Transverse colon (tissue), 4 donors: ENCODE measurements around the gene SPATA13. TPM values are rescaled to one million over a fixed set of nuclear protein-coding genes. Genes with fewer than 3 reads are reported as not detected.

Experiments used
- DNase-seq: peaks from one replicate; pipeline ENCODE4 v3.0.0-alpha.2; 2019
- H3K27ac ChIP-seq, 4 donors: fragments of 200-600 bp; sonication (generic); 2 replicates each; pipeline ENCODE4 v1.5.1; 2016 to 2018; ENCODE audit warnings: inconsistent platforms in 4 of 4
- H3K27me3 ChIP-seq: fragments of 200-600 bp; sonication (generic); 2 replicates; pipeline ENCODE4 v1.5.1; 2017; ENCODE audit warnings: inconsistent platforms
- H3K36me3 ChIP-seq, 4 donors: fragments of 200-600 bp; sonication (generic); 2 replicates each; pipeline ENCODE4 v1.5.1; 2017 to 2019; ENCODE audit warnings: inconsistent platforms in 4 of 4
- H3K4me1 ChIP-seq, 4 donors: fragments of 200-600 bp; sonication (generic); 2 replicates each; pipeline ENCODE4 v1.5.1; 2017 to 2020; ENCODE audit warnings: inconsistent platforms in 4 of 4
- H3K4me3 ChIP-seq, 4 donors: fragments of 200-600 bp; sonication (generic); 1 replicate in 1 of 4; 2 replicates in 3 of 4; pipeline versions ENCODE4 v1.5.1 to v1.6.1; 2017 to 2019; ENCODE audit warnings: inconsistent platforms in 4 of 4
- H3K9me3 ChIP-seq, 2 donors: fragments of 200-600 bp; sonication (generic); 2 replicates each; pipeline ENCODE4 v1.5.1; 2017 to 2019; ENCODE audit warnings: inconsistent platforms in 2 of 2
- EP300 ChIP-seq: sonication (generic); formaldehyde crosslinking; IDR thresholded peaks from one replicate; pipeline ENCODE4 v1.6.1; 2017; ENCODE audit warnings: antibody characterized with exemption, low read depth
- POLR2A ChIP-seq: fragments of 450-650 bp; IDR thresholded peaks from one replicate; pipeline ENCODE4 v1.6.1; 2016; ENCODE audit warnings: antibody characterized with exemption, mild to moderate bottlenecking, moderate library complexity
- POLR2AphosphoS5 ChIP-seq, 3 donors: sonication (generic); formaldehyde crosslinking; IDR thresholded peaks; one replicate each; pipeline ENCODE4 v1.6.1; 2016; ENCODE audit warnings: antibody characterized with exemption in 3 of 3
- WGBS, 2 donors: methylation state at CpG; one replicate each; pipeline ENCODE4 v1.1.5; 2018; ENCODE audit warnings: low coverage in 1 of 2; 5-methylcytosine and 5-hydroxymethylcytosine counted together
- in situ Hi-C, 4 donors: fragments of 200-750 bp; cut with MboI; loops; one replicate each; pipeline versions ENCODE4 v1.15.0 to v1.15.1; 2017; ENCODE audit warnings: low sequenced_read_pairs in 3 of 4, low pct_ligation_motif_present in 1 of 4, low pct_unique_long_range_greater_than_20kb in 1 of 4
- intact Hi-C: fragments of 100-400 bp; cut with DNase I; formaldehyde crosslinking; loops from one replicate; pipeline ENCODE4 v1.15.1; 2023; ENCODE audit warnings: low total_unique reads
- total RNA-seq, 4 donors: library from RNA; depleted of rRNA; stranded (reverse); fragments of >200 nt; gene quantifications; one replicate each; pipeline ENCODE4 v1.1.0, GENCODE V29; 2016
- TF ChIP-seq, protein P1 (sequence below), 5 experiments: fragments of 200-600 bp in 3 of 5; fragments of 450-650 bp in 2 of 5; sonication (generic) in 3 of 5; IDR thresholded peaks; 1 replicate in 2 of 5; 2 replicates in 3 of 5; pipeline ENCODE4 v1.5.1; 2016 to 2017; ENCODE audit warnings: antibody characterized with exemption in 5 of 5, inconsistent platforms in 3 of 5, mild to moderate bottlenecking in 2 of 5, moderate library complexity in 1 of 5

Gene SPATA13
- total RNA-seq = 100 to 1,000 TPM in 2 of 4 donors, 10 to 100 TPM in 2; 85.1 to 612 (median 228) TPM

DNA sequence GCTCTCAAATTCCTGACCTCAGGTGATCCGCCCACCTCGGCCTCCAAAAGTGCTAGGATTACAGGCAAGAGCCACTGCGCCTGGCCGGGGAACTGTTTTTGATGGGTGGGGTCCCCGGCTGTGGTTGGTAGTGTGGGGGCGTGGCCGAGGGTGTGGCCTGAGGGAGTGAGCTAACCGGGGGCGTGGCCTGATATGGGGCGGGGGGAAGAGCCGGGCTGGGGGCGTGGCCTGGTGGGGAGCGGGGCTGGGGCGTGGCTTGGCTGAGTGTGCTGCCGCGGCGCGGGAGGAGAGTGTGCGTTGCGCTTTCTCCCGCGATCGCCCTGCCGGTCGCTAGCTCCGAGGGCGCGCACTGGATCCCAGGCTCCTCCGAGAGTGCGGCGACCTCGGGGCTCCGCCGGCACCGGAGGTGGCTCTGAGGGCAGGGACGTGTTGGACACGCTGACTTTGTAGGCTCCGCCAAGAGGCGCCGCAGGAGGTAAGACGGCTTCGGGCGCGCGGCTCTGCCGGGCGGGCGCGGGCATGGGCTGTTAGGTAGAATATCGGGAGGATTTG lies at the start of gene SPATA13:
SPATA13 (plus strand) TSS at position 263 of the 552 bp plus-strand sequence. CDS start 62,210 bp downstream, outside the sequence.
- Histone ChIP-seq H3K27ac (peak within 1 kb of the TSS; percentile 81 to 93 (median 88)), H3K27me3 (no peaks in the 10 kb centered on the region), H3K9me3 (no peaks in the 10 kb centered on the region), H3K4me1 (peaks cover 4 to 36% (median 20%) of the 10 kb centered on the region in 4 donors), H3K4me3 (peak within 1 kb of the TSS; percentile 50 to 89 (median 73)), H3K36me3 (no peaks in the 10 kb centered on the region)
- TF ChIP-seq POLR2AphosphoS5 (IDR thresholded peaks at IDR 0.05) (peak; percentile 95 to 97 (median 97)), EP300 (no peak), POLR2A (peak; percentile 94)
- WGBS, 2 donors = 0% methylated on average over 47 of the region's 50 CpGs; no CpG with 5 or more reads in 1 of the 2 donors
- DNase-seq = peak; percentile 98
- in situ Hi-C loops (no loop called here), intact Hi-C loops (loop anchor here (10.0 kb wide), 1 partner anchor 64 kb away; no protein-coding TSS in a partner anchor)

DNA sequence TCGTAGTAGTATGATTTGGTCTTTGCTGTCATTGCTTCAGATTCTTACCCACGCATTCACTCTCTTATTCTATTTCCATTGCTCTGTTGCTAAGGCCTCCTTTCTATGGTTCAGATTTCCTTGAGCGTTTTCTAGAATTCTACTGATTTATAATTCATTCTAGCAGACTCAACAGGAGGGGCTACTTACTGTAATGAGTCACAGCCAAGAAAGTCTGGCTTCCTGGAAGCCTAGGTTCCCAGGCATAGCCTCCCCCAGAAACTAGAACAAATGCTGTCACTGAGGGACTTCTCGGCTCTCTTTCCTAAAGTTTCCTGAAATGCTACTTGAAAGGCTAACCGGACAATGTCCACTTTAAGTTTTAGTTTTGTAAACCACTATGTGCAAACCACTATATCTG lies 47.7 kb upstream of the SPATA13 start:
- TF ChIP-seq, protein P1, sequence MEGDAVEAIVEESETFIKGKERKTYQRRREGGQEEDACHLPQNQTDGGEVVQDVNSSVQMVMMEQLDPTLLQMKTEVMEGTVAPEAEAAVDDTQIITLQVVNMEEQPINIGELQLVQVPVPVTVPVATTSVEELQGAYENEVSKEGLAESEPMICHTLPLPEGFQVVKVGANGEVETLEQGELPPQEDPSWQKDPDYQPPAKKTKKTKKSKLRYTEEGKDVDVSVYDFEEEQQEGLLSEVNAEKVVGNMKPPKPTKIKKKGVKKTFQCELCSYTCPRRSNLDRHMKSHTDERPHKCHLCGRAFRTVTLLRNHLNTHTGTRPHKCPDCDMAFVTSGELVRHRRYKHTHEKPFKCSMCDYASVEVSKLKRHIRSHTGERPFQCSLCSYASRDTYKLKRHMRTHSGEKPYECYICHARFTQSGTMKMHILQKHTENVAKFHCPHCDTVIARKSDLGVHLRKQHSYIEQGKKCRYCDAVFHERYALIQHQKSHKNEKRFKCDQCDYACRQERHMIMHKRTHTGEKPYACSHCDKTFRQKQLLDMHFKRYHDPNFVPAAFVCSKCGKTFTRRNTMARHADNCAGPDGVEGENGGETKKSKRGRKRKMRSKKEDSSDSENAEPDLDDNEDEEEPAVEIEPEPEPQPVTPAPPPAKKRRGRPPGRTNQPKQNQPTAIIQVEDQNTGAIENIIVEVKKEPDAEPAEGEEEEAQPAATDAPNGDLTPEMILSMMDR (IDR thresholded peaks at IDR 0.05) = no peak
- TF ChIP-seq POLR2A (no peak), EP300 (no peak), POLR2AphosphoS5 (IDR thresholded peaks at IDR 0.05) (no peak)
- H3K9me3 ChIP-seq = no peaks in the 10 kb centered on the region
- H3K36me3 ChIP-seq = no peaks in the 10 kb centered on the region
- no peak for DNase-seq
- in situ Hi-C loops = no loop called here
- H3K27ac ChIP-seq = no peak overlapping the region
- H3K4me1 ChIP-seq = no peaks in the 10 kb centered on the region
- 69 to 86% methylated on average over 5 of the region's 5 CpGs for WGBS, 2 donors
- no peak overlapping the region for H3K4me3 ChIP-seq
- intact Hi-C loops = no loop called here
- no peaks in the 10 kb centered on the region for H3K27me3 ChIP-seq

DNA sequence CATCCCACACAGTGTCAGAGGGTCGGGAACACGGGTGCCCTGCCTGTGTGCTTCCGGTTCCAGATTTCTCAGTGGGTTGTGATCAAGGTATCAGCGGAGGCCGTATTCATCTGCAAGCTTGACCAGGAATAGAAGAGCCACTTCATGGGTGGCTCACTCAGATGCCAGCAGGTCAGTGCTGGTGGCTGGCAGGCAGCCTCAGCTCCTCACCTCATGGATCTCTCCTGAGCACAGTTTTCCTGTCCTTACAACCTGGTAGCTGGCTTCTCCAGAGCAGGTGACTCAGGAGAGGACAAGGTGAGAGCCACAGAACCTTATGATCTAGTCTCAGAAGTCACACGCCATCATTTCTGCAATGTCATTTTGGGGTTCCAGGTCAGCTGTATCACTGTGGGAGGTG lies 44.8 kb upstream of the SPATA13 start:
- Histone ChIP-seq H3K27ac (no peak overlapping the region), H3K4me1 (peaks cover 0 to 3% (median 0%) of the 10 kb centered on the region in 4 donors), H3K27me3 (no peaks in the 10 kb centered on the region), H3K36me3 (no peaks in the 10 kb centered on the region), H3K4me3 (no peak overlapping the region), H3K9me3 (no peaks in the 10 kb centered on the region)
- intact Hi-C loops (no loop called here), in situ Hi-C loops (no loop called here)
- TF ChIP-seq POLR2AphosphoS5 (IDR thresholded peaks at IDR 0.05) (no peak), EP300 (no peak), POLR2A (no peak)
- TF ChIP-seq, protein P1 (IDR thresholded peaks at IDR 0.05) = no peak
- WGBS, 2 donors = 81 to 85% methylated on average over 3 to 6 of the region's 6 CpGs
- no peak for DNase-seq

DNA sequence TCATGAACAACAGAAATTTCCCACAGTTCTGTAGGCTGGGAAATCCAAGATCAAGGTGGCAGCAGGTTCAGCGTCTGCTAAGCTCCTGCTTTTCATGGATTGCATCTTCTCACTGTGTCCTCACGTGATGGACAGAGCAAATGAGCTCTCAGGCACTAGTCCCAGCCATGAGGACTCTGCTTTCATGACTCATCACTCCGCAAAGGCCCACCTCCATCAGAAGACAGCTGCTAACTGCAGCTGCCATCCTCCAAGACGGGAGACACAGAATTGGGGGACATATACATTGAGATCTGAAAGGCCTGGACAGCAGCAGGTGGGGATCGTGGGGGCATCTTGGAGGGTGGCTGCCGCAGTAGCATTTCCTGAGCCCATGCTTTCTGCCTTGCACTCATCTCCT lies 44.4 kb upstream of the SPATA13 start:
- no peak overlapping the region for H3K27ac ChIP-seq
- peaks cover 0 to 3% (median 0%) of the 10 kb centered on the region in 4 donors for H3K4me1 ChIP-seq
- TF ChIP-seq, protein P1 (IDR thresholded peaks at IDR 0.05) = no peak
- TF ChIP-seq POLR2A = no peak
- TF ChIP-seq EP300 = no peak
- TF ChIP-seq POLR2AphosphoS5 (IDR thresholded peaks at IDR 0.05) = no peak
- in situ Hi-C loops (no loop called here), intact Hi-C loops (no loop called here)
- DNase-seq = no peak
- WGBS, 2 donors = 93 to 100% methylated on average over 1 to 6 of the region's 6 CpGs
- H3K27me3 ChIP-seq = no peaks in the 10 kb centered on the region
- H3K9me3 ChIP-seq = no peaks in the 10 kb centered on the region
- no peaks in the 10 kb centered on the region for H3K36me3 ChIP-seq
- H3K4me3 ChIP-seq = no peak overlapping the region

DNA sequence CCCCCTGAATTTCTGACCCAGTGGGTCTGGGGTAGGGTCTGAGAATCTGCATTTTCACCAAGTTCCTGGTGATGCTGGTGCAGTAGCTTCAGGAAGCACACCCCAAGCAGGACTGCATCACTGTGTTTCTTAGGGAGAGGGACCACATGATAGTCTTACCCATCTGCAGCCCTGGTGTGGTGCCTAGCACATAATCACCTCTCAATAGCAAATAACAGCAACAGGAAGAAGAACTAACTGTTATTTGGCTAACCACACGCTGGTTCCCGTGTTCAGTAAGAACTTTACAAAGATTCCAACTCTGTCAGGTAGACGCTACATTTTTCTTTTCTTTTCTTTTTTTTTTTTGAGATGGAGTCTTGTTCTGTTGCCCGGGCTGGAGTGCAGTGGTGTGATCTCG lies 41.9 kb upstream of the SPATA13 start:
- H3K36me3 ChIP-seq = no peaks in the 10 kb centered on the region
- no peaks in the 10 kb centered on the region for H3K9me3 ChIP-seq
- 76 to 88% methylated on average over 3 to 5 of the region's 5 CpGs for WGBS, 2 donors
- no peak overlapping the region for H3K4me3 ChIP-seq
- DNase-seq = no peak
- intact Hi-C loops = no loop called here
- in situ Hi-C loops = no loop called here
- TF ChIP-seq, protein P1 (IDR thresholded peaks at IDR 0.05) = no peak
- TF ChIP-seq EP300 (no peak), POLR2AphosphoS5 (IDR thresholded peaks at IDR 0.05) (no peak), POLR2A (no peak)
- no peaks in the 10 kb centered on the region for H3K27me3 ChIP-seq
- no peak overlapping the region for H3K27ac ChIP-seq
- H3K4me1 ChIP-seq = peaks cover 0 to 3% (median 0%) of the 10 kb centered on the region in 4 donors
